Activated CD4-positive, alpha-beta T cell treated with anti-CD3 and anti-CD28 coated beads for 1 hour (primary cell): Measurements from ENCODE around the gene LRRC75A.
"Not testable (repeated sequence)": the region's sequence is repeated elsewhere in the genome, so short reads cannot be mapped to it uniquely, and the experiment has no call there.

Experiments used
- DNase-seq: peaks from one replicate; pipeline ENCODE4 v3.0.0-alpha.2; 2020

The LRRC75A gene

GRCh38 chr17:16491703-16492612, at the start of gene LRRC75A:
Gene LRRC75A, minus strand, starts transcription at chr17:16492193. Its CDS starts 203 bp downstream, at chr17:16491990.
- peak; percentile 34 for DNase-seq

GRCh38 chr17:16537130-16537458, 45.1 kb upstream of the LRRC75A start:
- DNase-seq = no peak

GRCh38 chr17:16534236-16534635, 42.2 kb upstream of the LRRC75A start:
- no peak for DNase-seq

GRCh38 chr17:16529906-16530305, 37.9 kb upstream of the LRRC75A start:
- DNase-seq = no peak

GRCh38 chr17:16527298-16527697, 35.3 kb upstream of the LRRC75A start:
- no peak for DNase-seq

GRCh38 chr17:16525556-16525955, 33.6 kb upstream of the LRRC75A start:
- not testable (repeated sequence) for DNase-seq

GRCh38 chr17:16521070-16521727, 29.2 kb upstream of the LRRC75A start:
- peak; percentile 41 for DNase-seq

GRCh38 chr17:16519021-16519420, 27.0 kb upstream of the LRRC75A start:
- DNase-seq = no peak

- no peak for DNase-seq
Observed at GRCh38 chr17:16517477-16517876, 25.5 kb upstream of the LRRC75A start.

- DNase-seq = no peak
Observed at GRCh38 chr17:16516594-16517051, 24.6 kb upstream of the LRRC75A start.

GRCh38 chr17:16515933-16516332, 23.9 kb upstream of the LRRC75A start:
- DNase-seq = no peak

- no peak for DNase-seq
Observed at GRCh38 chr17:16513873-16514272, 21.9 kb upstream of the LRRC75A start.

- no peak for DNase-seq
Observed at GRCh38 chr17:16512011-16512410, 20.0 kb upstream of the LRRC75A start.

- no peak for DNase-seq
Observed at GRCh38 chr17:16511593-16511992, 19.6 kb upstream of the LRRC75A start.

GRCh38 chr17:16507918-16508533, 16.0 kb upstream of the LRRC75A start:
- DNase-seq = no peak

GRCh38 chr17:16506188-16506587, 14.2 kb upstream of the LRRC75A start:
- DNase-seq = no peak

GRCh38 chr17:16504984-16505383, 13.0 kb upstream of the LRRC75A start:
- DNase-seq = no peak

- no peak for DNase-seq
Observed at GRCh38 chr17:16496820-16497489, 5.0 kb upstream of the LRRC75A start.

- no peak for DNase-seq
Observed at GRCh38 chr17:16495980-16496819, 4.2 kb upstream of the LRRC75A start.

- no peak for DNase-seq
Observed at GRCh38 chr17:16495561-16495960, 3.6 kb upstream of the LRRC75A start.

GRCh38 chr17:16494059-16494458, 2.1 kb upstream of the LRRC75A start:
- no peak for DNase-seq

GRCh38 chr17:16493531-16494046, 1.6 kb upstream of the LRRC75A start:
- DNase-seq = no peak
